ENCODE results near the gene NOVA1. TPM values are rescaled to one million over a fixed set of nuclear protein-coding genes. Genes with fewer than 3 reads are reported as not detected.

The NOVA1 gene
- total RNA-seq, 1 donor from 2014 or later = under 0.01 TPM

GRCh38 chr14:26466862-26467261, 131.0 kb downstream of the NOVA1 start:
- TF ChIP-seq CTCF (IDR thresholded peaks at IDR 0.05; ENCODE audit: insufficient read depth, low read length, severe bottlenecking) = no peak
- no peak for FAIRE-seq
- Histone ChIP-seq H3K4me3 (ENCODE audit: low read depth, low read length) (no peak overlapping the region), H3K36me3 (ENCODE audit: control insufficient read depth, insufficient read depth, low read length) (no peaks in the 10 kb centered on the region), H3K27me3 (ENCODE audit: control insufficient read depth, insufficient read depth, low read length) (no peaks in the 10 kb centered on the region)
- DNase-seq (ENCODE audit: low read depth) = no peak

GRCh38 chr14:26463136-26463535, 134.7 kb downstream of the NOVA1 start:
- no peaks in the 10 kb centered on the region for H3K27me3 ChIP-seq (ENCODE audit: control insufficient read depth, insufficient read depth, low read length)
- DNase-seq (ENCODE audit: low read depth) (no peak), FAIRE-seq (no peak)
- TF ChIP-seq CTCF (IDR thresholded peaks at IDR 0.05; ENCODE audit: insufficient read depth, low read length, severe bottlenecking) = no peak
- H3K4me3 ChIP-seq (ENCODE audit: low read depth, low read length) = no peak overlapping the region
- H3K36me3 ChIP-seq (ENCODE audit: control insufficient read depth, insufficient read depth, low read length) = no peaks in the 10 kb centered on the region

GRCh38 chr14:26454105-26454504, 143.7 kb downstream of the NOVA1 start:
- no peak for DNase-seq (ENCODE audit: low read depth)
- no peak for TF ChIP-seq CTCF (IDR thresholded peaks at IDR 0.05; ENCODE audit: insufficient read depth, low read length, severe bottlenecking)
- Histone ChIP-seq H3K4me3 (ENCODE audit: low read depth, low read length) (no peak overlapping the region), H3K36me3 (ENCODE audit: control insufficient read depth, insufficient read depth, low read length) (no peaks in the 10 kb centered on the region), H3K27me3 (ENCODE audit: control insufficient read depth, insufficient read depth, low read length) (no peaks in the 10 kb centered on the region)
- FAIRE-seq = no peak

- H3K36me3 ChIP-seq (ENCODE audit: control insufficient read depth, insufficient read depth, low read length) = no peaks in the 10 kb centered on the region
- no peak for FAIRE-seq
- H3K27me3 ChIP-seq (ENCODE audit: control insufficient read depth, insufficient read depth, low read length) = no peaks in the 10 kb centered on the region
- H3K4me3 ChIP-seq (ENCODE audit: low read depth, low read length) = no peak overlapping the region
- DNase-seq (ENCODE audit: low read depth) = no peak
- TF ChIP-seq CTCF (IDR thresholded peaks at IDR 0.05; ENCODE audit: insufficient read depth, low read length, severe bottlenecking) = no peak
Measured at GRCh38 chr14:26448181-26448855, 149.5 kb downstream of the NOVA1 start.

GRCh38 chr14:26444822-26445221, 153.0 kb downstream of the NOVA1 start:
- no peaks in the 10 kb centered on the region for H3K27me3 ChIP-seq (ENCODE audit: control insufficient read depth, insufficient read depth, low read length)
- TF ChIP-seq CTCF (IDR thresholded peaks at IDR 0.05; ENCODE audit: insufficient read depth, low read length, severe bottlenecking) = no peak
- no peaks in the 10 kb centered on the region for H3K36me3 ChIP-seq (ENCODE audit: control insufficient read depth, insufficient read depth, low read length)
- no peak for FAIRE-seq
- DNase-seq (ENCODE audit: low read depth) = peak; percentile 19
- H3K4me3 ChIP-seq (ENCODE audit: low read depth, low read length) = no peak overlapping the region

- no peaks in the 10 kb centered on the region for H3K36me3 ChIP-seq (ENCODE audit: control insufficient read depth, insufficient read depth, low read length)
- no peak overlapping the region for H3K4me3 ChIP-seq (ENCODE audit: low read depth, low read length)
- no peak for TF ChIP-seq CTCF (IDR thresholded peaks at IDR 0.05; ENCODE audit: insufficient read depth, low read length, severe bottlenecking)
- no peaks in the 10 kb centered on the region for H3K27me3 ChIP-seq (ENCODE audit: control insufficient read depth, insufficient read depth, low read length)
- FAIRE-seq (no peak), DNase-seq (ENCODE audit: low read depth) (no peak)
Measured at GRCh38 chr14:26443654-26444053, 154.2 kb downstream of the NOVA1 start.

All from bronchial epithelial cell (primary cell).